ENCODE results near the gene METRN. TPM values are rescaled to one million over a fixed set of nuclear protein-coding genes. Genes with fewer than 3 reads are reported as not detected.

METRN gene
- 10 to 100 TPM in 1 of 6 donors, 1 to 10 TPM in 4, not detected in 1; 4.0 to 10.2 (median 6.2) TPM for polyA plus RNA-seq (ENCODE audit: low read depth in 6 of 6)

GRCh38 chr16:714558-715476 lies at the start of gene METRN:
TSS of gene METRN (plus strand) at chr16:715118. CDS start at chr16:715290, 172 bp downstream.
- no peak within 1 kb of the TSS for H3K27ac Mint-ChIP-seq
- H3K4me1 Mint-ChIP-seq, result peaks cover 10 to 16% (median 13%) of the 10 kb centered on the region in 3 donors
- peak within 1 kb of the TSS in 7 of 8 donors; percentile 51 to 75 (median 68) for H3K4me3 Mint-ChIP-seq
- peaks cover 0 to 38% (median 7%) of the 10 kb centered on the region in 3 donors for H3K27me3 Mint-ChIP-seq
- ATAC-seq (ENCODE audit: low read depth in 2 of 2) (peak; percentile 85), DNase-seq (peak; percentile 83)
- H3K36me3 Mint-ChIP-seq, result no peaks in the 10 kb centered on the region
- H3K9me3 Mint-ChIP-seq, result no peaks in the 10 kb centered on the region

GRCh38 chr16:666572-666971 lies 48.3 kb upstream of the METRN start:
- no peak overlapping the region for H3K27ac Mint-ChIP-seq
- no peaks in the 10 kb centered on the region for H3K9me3 Mint-ChIP-seq
- peaks cover 7 to 8% (median 8%) of the 10 kb centered on the region in 3 donors for H3K4me1 Mint-ChIP-seq
- H3K27me3 Mint-ChIP-seq, result no peaks in the 10 kb centered on the region
- no peaks in the 10 kb centered on the region for H3K36me3 Mint-ChIP-seq
- DNase-seq, result no peak
- no peak for ATAC-seq (ENCODE audit: low read depth in 2 of 2)
- peak overlapping the region in 1 of 8 donors; percentile 18 for H3K4me3 Mint-ChIP-seq

- Mint-ChIP-seq H3K36me3 (no peaks in the 10 kb centered on the region), H3K27ac (peak overlapping the region in 4 of 6 donors; percentile 24 to 95 (median 67)), H3K4me3 (peak overlapping the region; percentile 79 to 92 (median 82)), H3K27me3 (no peaks in the 10 kb centered on the region), H3K9me3 (no peaks in the 10 kb centered on the region), H3K4me1 (peaks cover 6 to 8% (median 7%) of the 10 kb centered on the region in 3 donors)
- ATAC-seq (ENCODE audit: low read depth in 2 of 2), result no peak
- no peak for DNase-seq
Measured at GRCh38 chr16:667113-667779, 47.7 kb upstream of the METRN start.

GRCh38 chr16:667780-668518 lies 47.0 kb upstream of the METRN start, which contains the start of gene RHOT2:
TSS of gene RHOT2 (plus strand) at chr16:668132. CDS start at chr16:668200, 68 bp downstream.
- ATAC-seq (ENCODE audit: low read depth in 2 of 2), result peak; percentile 96 to 97
- H3K4me3 Mint-ChIP-seq, result peak within 1 kb of the TSS; percentile 79 to 92 (median 82)
- H3K36me3 Mint-ChIP-seq, result no peaks in the 10 kb centered on the region
- DNase-seq, result peak; percentile 95
- H3K27ac Mint-ChIP-seq, result peak within 1 kb of the TSS in 5 of 6 donors; percentile 63 to 95 (median 71)
- peaks cover 6 to 8% (median 7%) of the 10 kb centered on the region in 3 donors for H3K4me1 Mint-ChIP-seq
- H3K9me3 Mint-ChIP-seq, result no peaks in the 10 kb centered on the region
- no peaks in the 10 kb centered on the region for H3K27me3 Mint-ChIP-seq

- no peaks in the 10 kb centered on the region for H3K36me3 Mint-ChIP-seq
- peak in 1 of 2 donors; percentile 2 for ATAC-seq (ENCODE audit: low read depth in 2 of 2)
- H3K4me3 Mint-ChIP-seq, result peak overlapping the region; percentile 51 to 90 (median 76)
- no peaks in the 10 kb centered on the region for H3K27me3 Mint-ChIP-seq
- peaks cover 6 to 8% (median 7%) of the 10 kb centered on the region in 3 donors for H3K4me1 Mint-ChIP-seq
- no peak for DNase-seq
- peak overlapping the region in 3 of 6 donors; percentile 56 to 79 (median 70) for H3K27ac Mint-ChIP-seq
- H3K9me3 Mint-ChIP-seq, result no peaks in the 10 kb centered on the region
Measured at GRCh38 chr16:668519-669171, 46.3 kb upstream of the METRN start.

GRCh38 chr16:669666-670065 lies 45.3 kb upstream of the METRN start:
- Mint-ChIP-seq H3K27ac (peak overlapping the region in 1 of 6 donors; percentile 59), H3K36me3 (no peaks in the 10 kb centered on the region), H3K27me3 (peaks cover 0 to 1% (median 0%) of the 10 kb centered on the region in 3 donors), H3K4me1 (peaks cover 6 to 9% (median 7%) of the 10 kb centered on the region in 3 donors), H3K4me3 (peak overlapping the region; percentile 36 to 90 (median 54)), H3K9me3 (no peaks in the 10 kb centered on the region)
- DNase-seq, result no peak
- ATAC-seq (ENCODE audit: low read depth in 2 of 2), result no peak

GRCh38 chr16:670485-671352 lies 44.2 kb upstream of the METRN start:
- Mint-ChIP-seq H3K4me1 (peaks cover 13 to 14% (median 14%) of the 10 kb centered on the region in 3 donors), H3K27ac (peak overlapping the region in 1 of 6 donors; percentile 82), H3K4me3 (peak overlapping the region in 6 of 8 donors; percentile 36 to 72 (median 58)), H3K36me3 (no peaks in the 10 kb centered on the region), H3K9me3 (no peaks in the 10 kb centered on the region), H3K27me3 (peaks cover 0 to 9% (median 8%) of the 10 kb centered on the region in 3 donors)
- DNase-seq (no peak), ATAC-seq (ENCODE audit: low read depth in 2 of 2) (no peak)

- Mint-ChIP-seq H3K4me1 (peaks cover 13 to 14% (median 14%) of the 10 kb centered on the region in 3 donors), H3K27me3 (peaks cover 0 to 9% (median 8%) of the 10 kb centered on the region in 3 donors), H3K4me3 (peak overlapping the region in 2 of 8 donors; percentile 12 to 67), H3K36me3 (no peaks in the 10 kb centered on the region), H3K27ac (no peak overlapping the region), H3K9me3 (no peaks in the 10 kb centered on the region)
- DNase-seq, result no peak
- no peak for ATAC-seq (ENCODE audit: low read depth in 2 of 2)
Measured at GRCh38 chr16:671353-672131, 43.4 kb upstream of the METRN start.

GRCh38 chr16:672371-672770 lies 42.5 kb upstream of the METRN start:
- DNase-seq (no peak), ATAC-seq (ENCODE audit: low read depth in 2 of 2) (no peak)
- Mint-ChIP-seq H3K4me3 (no peak overlapping the region), H3K27ac (no peak overlapping the region), H3K4me1 (peaks cover 13 to 14% (median 13%) of the 10 kb centered on the region in 3 donors), H3K36me3 (no peaks in the 10 kb centered on the region), H3K27me3 (peaks cover 0 to 17% (median 8%) of the 10 kb centered on the region in 3 donors), H3K9me3 (no peaks in the 10 kb centered on the region)

- no peak for DNase-seq
- Mint-ChIP-seq H3K36me3 (no peaks in the 10 kb centered on the region), H3K27me3 (peaks cover 0 to 18% (median 8%) of the 10 kb centered on the region in 3 donors), H3K27ac (no peak overlapping the region), H3K4me3 (peak overlapping the region in 1 of 8 donors; percentile 5), H3K9me3 (no peaks in the 10 kb centered on the region), H3K4me1 (peaks cover 9 to 14% (median 9%) of the 10 kb centered on the region in 3 donors)
- no peak for ATAC-seq (ENCODE audit: low read depth in 2 of 2)
Measured at GRCh38 chr16:672851-673250, 42.1 kb upstream of the METRN start.

- H3K4me1 Mint-ChIP-seq, result peaks cover 9 to 14% (median 9%) of the 10 kb centered on the region in 3 donors
- H3K27me3 Mint-ChIP-seq, result peaks cover 0 to 18% (median 8%) of the 10 kb centered on the region in 3 donors
- no peak for ATAC-seq (ENCODE audit: low read depth in 2 of 2)
- DNase-seq, result no peak
- H3K36me3 Mint-ChIP-seq, result no peaks in the 10 kb centered on the region
- H3K4me3 Mint-ChIP-seq, result peak overlapping the region in 1 of 8 donors; percentile 39
- no peak overlapping the region for H3K27ac Mint-ChIP-seq
- H3K9me3 Mint-ChIP-seq, result no peaks in the 10 kb centered on the region
Measured at GRCh38 chr16:673399-673991, 41.4 kb upstream of the METRN start.

Data from naive B cell (primary cell).